IPS-11a (cell line): ENCODE results near the gene GPR15LG.
"Not testable (repeated sequence)": the region's sequence is repeated elsewhere in the genome, so short reads cannot be mapped to it uniquely, and the experiment has no call there.

Experiments used
- H3K4me3 ChIP-seq: one replicate; pipeline ENCODE4 v1.5.1; 2013; ENCODE audit warnings: low read depth, low read length, control low read depth

GPR15LG gene

GRCh38 chr10:84164442-84164841 is 9.2 kb upstream of the GPR15LG start:
- H3K4me3 ChIP-seq: no peak overlapping the region

GRCh38 chr10:84166620-84167288 is 6.8 kb upstream of the GPR15LG start:
- no peak overlapping the region for H3K4me3 ChIP-seq

GRCh38 chr10:84167289-84167653 is 6.3 kb upstream of the GPR15LG start:
- H3K4me3 ChIP-seq: not testable (repeated sequence)

- not testable (repeated sequence) for H3K4me3 ChIP-seq
Observed at GRCh38 chr10:84168382-84168781, 5.2 kb upstream of the GPR15LG start.

GRCh38 chr10:84171237-84171636 is 2.4 kb upstream of the GPR15LG start:
- H3K4me3 ChIP-seq: not testable (repeated sequence)

- not testable (repeated sequence) for H3K4me3 ChIP-seq
Observed at GRCh38 chr10:84171700-84172466, 1.7 kb upstream of the GPR15LG start.

GRCh38 chr10:84172467-84173356 is 889 bp upstream of the GPR15LG start:
- H3K4me3 ChIP-seq: no peak overlapping the region

- no peak overlapping the region for H3K4me3 ChIP-seq
Observed at GRCh38 chr10:84175436-84175835, 1.8 kb downstream of the GPR15LG start.

- no peak overlapping the region for H3K4me3 ChIP-seq
Observed at GRCh38 chr10:84176351-84176750, 2.8 kb downstream of the GPR15LG start.

- no peak overlapping the region for H3K4me3 ChIP-seq
Observed at GRCh38 chr10:84176836-84177474, 3.4 kb downstream of the GPR15LG start.

- no peak overlapping the region for H3K4me3 ChIP-seq
Observed at GRCh38 chr10:84177541-84178141, 4.0 kb downstream of the GPR15LG start.

GRCh38 chr10:84178160-84178609 is 4.6 kb downstream of the GPR15LG start:
- H3K4me3 ChIP-seq: no peak overlapping the region

- no peak overlapping the region for H3K4me3 ChIP-seq
Observed at GRCh38 chr10:84179059-84179710, 5.6 kb downstream of the GPR15LG start.

- not testable (repeated sequence) for H3K4me3 ChIP-seq
Observed at GRCh38 chr10:84180386-84180785, 6.8 kb downstream of the GPR15LG start.

- H3K4me3 ChIP-seq: no peak overlapping the region
Observed at GRCh38 chr10:84181631-84182030, 8.0 kb downstream of the GPR15LG start.

GRCh38 chr10:84184517-84184916 is 10.9 kb downstream of the GPR15LG start:
- H3K4me3 ChIP-seq: no peak overlapping the region

GRCh38 chr10:84185526-84186175 is 12.1 kb downstream of the GPR15LG start:
- no peak overlapping the region for H3K4me3 ChIP-seq

GRCh38 chr10:84188815-84189214 is 15.2 kb downstream of the GPR15LG start:
- H3K4me3 ChIP-seq: no peak overlapping the region

- no peak overlapping the region for H3K4me3 ChIP-seq
Observed at GRCh38 chr10:84190621-84191020, 17.0 kb downstream of the GPR15LG start.

- no peak overlapping the region for H3K4me3 ChIP-seq
Observed at GRCh38 chr10:84191106-84191505, 17.5 kb downstream of the GPR15LG start.
